Neuronal stem cell (in vitro differentiated cells): ENCODE results near the gene S100A10.

ENCODE experiments used
- DNase-seq: peaks from one replicate; pipeline ENCODE4 v3.0.0-alpha.2; 2013; ENCODE audit warnings: low spot score
- H2AFZ ChIP-seq: one replicate; pipeline ENCODE4 v1.6.1; 2013; ENCODE audit warnings: mild to moderate bottlenecking, low read length, inconsistent platforms
- H2AK5ac ChIP-seq: 2 replicates; pipeline ENCODE4 v1.6.1; 2013; ENCODE audit warnings: low read depth, mild to moderate bottlenecking, inconsistent platforms, low read length, moderate library complexity, mixed read lengths
- H2BK120ac ChIP-seq: 2 replicates; pipeline ENCODE4 v1.6.1; 2013; ENCODE audit warnings: low read depth, mild to moderate bottlenecking, inconsistent platforms, low read length, moderate library complexity, mixed read lengths
- H2BK12ac ChIP-seq: one replicate; pipeline ENCODE4 v1.6.1; 2013; ENCODE audit warnings: low read length, inconsistent platforms
- H2BK15ac ChIP-seq: 2 replicates; pipeline ENCODE4 v1.6.1; 2013; ENCODE audit warnings: mild to moderate bottlenecking, low read length, inconsistent platforms, mixed read lengths
- H2BK5ac ChIP-seq: one replicate; pipeline ENCODE4 v1.6.1; 2013; ENCODE audit warnings: inconsistent platforms, mild to moderate bottlenecking, low read length, moderate library complexity
- H3K14ac ChIP-seq: one replicate; pipeline ENCODE4 v1.6.1; 2013; ENCODE audit warnings: low read length, inconsistent platforms
- H3K18ac ChIP-seq: 2 replicates; pipeline ENCODE4 v1.6.1; 2013; ENCODE audit warnings: low read length, inconsistent platforms
- H3K23ac ChIP-seq: 2 replicates; pipeline ENCODE4 v1.6.1; 2013; ENCODE audit warnings: low read depth, mild to moderate bottlenecking, mixed read lengths, low read length, inconsistent platforms; ENCODE audit not compliant: poor library complexity
- H3K27ac ChIP-seq: replicated peaks from 3 replicates; pipeline ENCODE4 v1.5.1; 2013; ENCODE audit warnings: low read length, inconsistent platforms
- H3K27me3 ChIP-seq, 3 experiments: 2 replicates each; pipeline ENCODE4 v1.6.1; 2013; ENCODE audit warnings: low read length in 3 of 3, mild to moderate bottlenecking in 2 of 3, inconsistent platforms in 1 of 3, low read depth in 1 of 3, mixed read lengths in 1 of 3, moderate library complexity in 1 of 3; ENCODE audit not compliant: control insufficient read depth in 3 of 3, insufficient read depth in 3 of 3
- H3K36me3 ChIP-seq, 2 donors: replicated peaks in 1 of 2; 2 replicates each; pipeline ENCODE4 v1.6.1; 2013; ENCODE audit warnings: low read length in 2 of 2; ENCODE audit not compliant: control insufficient read depth in 2 of 2, insufficient read depth in 2 of 2
- H3K4ac ChIP-seq: 2 replicates; pipeline ENCODE4 v1.6.1; 2013; ENCODE audit warnings: inconsistent platforms, mild to moderate bottlenecking, low read length, moderate library complexity
- H3K4me1 ChIP-seq, 2 donors: 1 replicate in 1 of 2; 2 replicates in 1 of 2; pipeline ENCODE4 v1.6.1; 2013; ENCODE audit warnings: low read length in 2 of 2, low read depth in 1 of 2; ENCODE audit not compliant: control insufficient read depth in 2 of 2, insufficient read depth in 1 of 2
- H3K4me2 ChIP-seq: one replicate; pipeline ENCODE4 v1.6.1; 2013; ENCODE audit warnings: mild to moderate bottlenecking, low read length, inconsistent platforms; ENCODE audit not compliant: insufficient read depth, poor library complexity, severe bottlenecking
- H3K4me3 ChIP-seq, 2 donors: 2 replicates each; pipeline ENCODE4 v1.5.1; 2013; ENCODE audit warnings: low read length in 2 of 2, mild to moderate bottlenecking in 2 of 2, inconsistent platforms in 1 of 2, moderate library complexity in 1 of 2
- H3K79me1 ChIP-seq: one replicate; pipeline ENCODE4 v1.6.1; 2013; ENCODE audit warnings: low read depth, mild to moderate bottlenecking, inconsistent platforms, low read length, moderate library complexity
- H3K9ac ChIP-seq: one replicate; pipeline ENCODE4 v1.6.1; 2013; ENCODE audit warnings: mild to moderate bottlenecking, low read depth, low read length, inconsistent platforms; ENCODE audit not compliant: poor library complexity
- H3K9me3 ChIP-seq, 2 donors: replicated peaks in 1 of 2; 2 replicates each; pipeline versions ENCODE3 to v1.6.1; 2013; ENCODE audit warnings: low read length in 2 of 2, mild to moderate bottlenecking in 2 of 2, inconsistent platforms in 1 of 2, low read depth in 1 of 2, mixed read lengths in 1 of 2, moderate library complexity in 1 of 2; ENCODE audit not compliant: control insufficient read depth in 2 of 2, insufficient read depth in 1 of 2
- H4K8ac ChIP-seq: one replicate; pipeline ENCODE4 v1.6.1; 2013; ENCODE audit warnings: low read depth, mild to moderate bottlenecking, inconsistent platforms, low read length, moderate library complexity
- H4K91ac ChIP-seq: one replicate; pipeline ENCODE4 v1.6.1; 2013; ENCODE audit warnings: low read length, low read depth, mild to moderate bottlenecking, inconsistent platforms; ENCODE audit not compliant: poor library complexity
- WGBS, 2 donors: extraction: QIAGEN DNeasy Blood & Tissue Kit; methylation state at CpG; one replicate each; pipeline ENCODE4 v1.1.7; 2013; ENCODE audit warnings: missing lambda C conversion rate in 2 of 2, mixed read lengths in 1 of 2; ENCODE audit not compliant: insufficient read length in 2 of 2, insufficient replicate concordance in 1 of 2; ENCODE audit errors: extremely low coverage in 2 of 2; 5-methylcytosine and 5-hydroxymethylcytosine counted together

S100A10 gene

DNA sequence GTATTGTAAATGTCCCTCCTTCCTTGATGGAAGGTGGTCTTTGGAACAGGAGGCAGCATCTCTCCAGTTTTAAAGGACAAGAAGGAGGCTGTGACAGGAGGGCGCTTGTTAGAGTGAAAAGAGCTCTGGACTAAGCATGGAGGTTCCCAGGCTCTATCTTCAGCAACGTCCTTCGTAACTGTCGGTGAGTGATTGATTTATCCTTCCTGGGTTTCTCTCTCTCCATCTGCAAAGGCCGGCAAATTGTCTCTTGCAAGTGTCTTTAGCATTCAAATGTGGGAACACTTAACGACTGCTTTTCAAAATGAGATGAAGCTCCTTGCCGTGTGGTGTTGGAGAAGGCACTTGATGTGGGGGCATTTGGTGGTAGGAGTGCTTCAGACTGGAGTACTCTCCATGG, 27.9 kb upstream of the S100A10 start:
- H2AK5ac ChIP-seq = no peak overlapping the region
- no peak overlapping the region for H2BK15ac ChIP-seq
- H3K4me1 ChIP-seq = peaks cover 0 to 14% of the 10 kb centered on the region in 2 donors
- no peak overlapping the region for H3K23ac ChIP-seq
- H3K79me1 ChIP-seq = no peaks in the 10 kb centered on the region
- no peak overlapping the region for H2BK12ac ChIP-seq
- no peak overlapping the region for H4K91ac ChIP-seq
- DNase-seq = no peak
- H3K27ac ChIP-seq = no peak overlapping the region
- H2AFZ ChIP-seq = no peak overlapping the region
- H3K4me3 ChIP-seq = no peak overlapping the region
- H3K36me3 ChIP-seq = no peaks in the 10 kb centered on the region
- H3K18ac ChIP-seq = no peak overlapping the region
- no peak overlapping the region for H4K8ac ChIP-seq
- no peak overlapping the region for H3K4ac ChIP-seq
- no peaks in the 10 kb centered on the region for H3K9me3 ChIP-seq
- WGBS, 2 donors = no CpG with 5 or more reads among the region's 7 CpGs
- H3K9ac ChIP-seq = no peak overlapping the region
- no peak overlapping the region for H3K14ac ChIP-seq
- no peak overlapping the region for H2BK120ac ChIP-seq
- H3K27me3 ChIP-seq = peaks cover 0 to 10% (median 0%) of the 10 kb centered on the region in 3 experiments
- no peak overlapping the region for H2BK5ac ChIP-seq
- H3K4me2 ChIP-seq = no peak overlapping the region

- H3K23ac ChIP-seq = no peak overlapping the region
- H2BK12ac ChIP-seq = no peak overlapping the region
- H2BK15ac ChIP-seq = no peak overlapping the region
- H4K8ac ChIP-seq = no peak overlapping the region
- H2AFZ ChIP-seq = no peak overlapping the region
- H3K27me3 ChIP-seq = peaks cover 0 to 10% (median 0%) of the 10 kb centered on the region in 3 experiments
- no peaks in the 10 kb centered on the region for H3K79me1 ChIP-seq
- no peaks in the 10 kb centered on the region for H3K36me3 ChIP-seq
- H2BK5ac ChIP-seq = no peak overlapping the region
- no peak overlapping the region for H3K27ac ChIP-seq
- no peak overlapping the region for H3K9ac ChIP-seq
- peaks cover 0 to 14% of the 10 kb centered on the region in 2 donors for H3K4me1 ChIP-seq
- no peak overlapping the region for H2BK120ac ChIP-seq
- no peaks in the 10 kb centered on the region for H3K9me3 ChIP-seq
- WGBS, 2 donors = no CpG with 5 or more reads among the region's 3 CpGs
- H3K14ac ChIP-seq = no peak overlapping the region
- no peak overlapping the region for H2AK5ac ChIP-seq
- no peak overlapping the region for H3K18ac ChIP-seq
- no peak overlapping the region for H4K91ac ChIP-seq
- H3K4ac ChIP-seq = no peak overlapping the region
- DNase-seq = no peak
- H3K4me3 ChIP-seq = no peak overlapping the region
- H3K4me2 ChIP-seq = no peak overlapping the region
Measured at GRCh38 chr1:152020849-152021248, 27.2 kb upstream of the S100A10 start.

- Histone ChIP-seq H3K9ac (no peak overlapping the region), H2AK5ac (no peak overlapping the region), H3K14ac (no peak overlapping the region), H2AFZ (no peak overlapping the region), H4K8ac (no peak overlapping the region), H2BK120ac (no peak overlapping the region), H2BK12ac (no peak overlapping the region), H2BK15ac (no peak overlapping the region), H3K79me1 (no peaks in the 10 kb centered on the region), H3K27me3 (peaks cover 0 to 7% (median 0%) of the 10 kb centered on the region in 3 experiments), H2BK5ac (no peak overlapping the region), H3K36me3 (no peaks in the 10 kb centered on the region), H3K4me1 (peaks cover 0 to under 1% of the 10 kb centered on the region in 2 donors), H3K4ac (no peak overlapping the region), H4K91ac (no peak overlapping the region), H3K18ac (no peak overlapping the region), H3K4me3 (no peak overlapping the region), H3K23ac (no peak overlapping the region), H3K9me3 (no peaks in the 10 kb centered on the region), H3K27ac (no peak overlapping the region), H3K4me2 (no peak overlapping the region)
- no peak for DNase-seq
- no CpG with 5 or more reads among the region's 4 CpGs for WGBS, 2 donors
Measured at GRCh38 chr1:152018537-152018936, 24.9 kb upstream of the S100A10 start.

GRCh38 chr1:152015766-152016165, 22.1 kb upstream of the S100A10 start:
- H2BK5ac ChIP-seq = no peak overlapping the region
- no peak overlapping the region for H3K4me3 ChIP-seq
- H2AK5ac ChIP-seq = no peak overlapping the region
- no peak overlapping the region for H4K91ac ChIP-seq
- DNase-seq = no peak
- H2AFZ ChIP-seq = no peak overlapping the region
- H4K8ac ChIP-seq = no peak overlapping the region
- no peaks in the 10 kb centered on the region for H3K79me1 ChIP-seq
- H3K23ac ChIP-seq = no peak overlapping the region
- no peaks in the 10 kb centered on the region for H3K4me1 ChIP-seq
- H3K18ac ChIP-seq = no peak overlapping the region
- H3K27ac ChIP-seq = no peak overlapping the region
- H3K4ac ChIP-seq = no peak overlapping the region
- no peak overlapping the region for H2BK15ac ChIP-seq
- H3K27me3 ChIP-seq = no peaks in the 10 kb centered on the region
- H3K9ac ChIP-seq = no peak overlapping the region
- no CpG with 5 or more reads among the region's 6 CpGs for WGBS, 2 donors
- H2BK12ac ChIP-seq = no peak overlapping the region
- no peak overlapping the region for H3K4me2 ChIP-seq
- no peaks in the 10 kb centered on the region for H3K9me3 ChIP-seq
- no peak overlapping the region for H3K14ac ChIP-seq
- H3K36me3 ChIP-seq = no peaks in the 10 kb centered on the region
- no peak overlapping the region for H2BK120ac ChIP-seq
